ENCODE data around the gene ZSCAN20.
A peak's percentile ranks its signal among the peaks of the same experiment; 100 is the strongest.

ZSCAN20 gene

DNA sequence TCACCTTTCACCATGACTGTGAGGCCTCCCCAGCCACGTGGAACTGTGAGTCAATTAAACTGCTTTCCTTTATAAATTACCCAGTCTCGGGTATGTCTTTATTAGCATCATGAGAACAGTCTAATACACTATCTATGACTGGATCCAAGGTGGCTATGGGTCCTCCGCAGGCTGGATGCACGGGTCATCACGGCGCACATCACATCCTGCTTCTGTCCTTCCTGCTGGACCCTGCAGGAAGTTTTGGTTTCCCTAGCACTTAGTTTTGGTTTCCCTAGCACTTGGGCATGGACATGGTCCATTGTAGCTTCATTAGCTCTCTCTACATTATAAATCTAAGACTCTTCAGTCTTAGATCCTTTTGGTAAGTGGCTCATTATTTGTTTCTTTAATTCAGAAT, 27.3 kb upstream of the ZSCAN20 start:
- no peak for DNase-seq

DNA sequence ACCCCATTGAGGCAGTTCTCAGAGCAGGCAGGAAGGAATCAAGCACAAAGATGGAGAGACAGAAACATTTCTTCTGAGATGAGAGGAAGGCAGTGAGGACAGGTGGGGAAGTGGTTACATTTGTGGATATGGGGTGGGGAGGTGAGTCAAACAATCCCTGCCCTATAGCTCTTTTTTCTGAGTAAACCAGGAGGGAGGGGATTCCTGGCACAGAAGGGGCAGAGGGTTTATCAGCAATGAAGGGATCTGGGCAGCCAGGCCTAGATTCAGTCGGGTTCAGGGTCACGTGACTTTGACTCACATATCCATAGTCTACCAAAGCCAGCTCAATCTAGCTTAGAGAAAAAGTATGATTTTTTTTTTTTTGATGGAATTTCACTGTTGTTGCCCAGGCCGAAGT, 25.9 kb upstream of the ZSCAN20 start:
- no peak for DNase-seq

- peak; percentile 35 for DNase-seq
Observed at GRCh38 chr1:33454646-33455282, 17.7 kb upstream of the ZSCAN20 start.

DNA sequence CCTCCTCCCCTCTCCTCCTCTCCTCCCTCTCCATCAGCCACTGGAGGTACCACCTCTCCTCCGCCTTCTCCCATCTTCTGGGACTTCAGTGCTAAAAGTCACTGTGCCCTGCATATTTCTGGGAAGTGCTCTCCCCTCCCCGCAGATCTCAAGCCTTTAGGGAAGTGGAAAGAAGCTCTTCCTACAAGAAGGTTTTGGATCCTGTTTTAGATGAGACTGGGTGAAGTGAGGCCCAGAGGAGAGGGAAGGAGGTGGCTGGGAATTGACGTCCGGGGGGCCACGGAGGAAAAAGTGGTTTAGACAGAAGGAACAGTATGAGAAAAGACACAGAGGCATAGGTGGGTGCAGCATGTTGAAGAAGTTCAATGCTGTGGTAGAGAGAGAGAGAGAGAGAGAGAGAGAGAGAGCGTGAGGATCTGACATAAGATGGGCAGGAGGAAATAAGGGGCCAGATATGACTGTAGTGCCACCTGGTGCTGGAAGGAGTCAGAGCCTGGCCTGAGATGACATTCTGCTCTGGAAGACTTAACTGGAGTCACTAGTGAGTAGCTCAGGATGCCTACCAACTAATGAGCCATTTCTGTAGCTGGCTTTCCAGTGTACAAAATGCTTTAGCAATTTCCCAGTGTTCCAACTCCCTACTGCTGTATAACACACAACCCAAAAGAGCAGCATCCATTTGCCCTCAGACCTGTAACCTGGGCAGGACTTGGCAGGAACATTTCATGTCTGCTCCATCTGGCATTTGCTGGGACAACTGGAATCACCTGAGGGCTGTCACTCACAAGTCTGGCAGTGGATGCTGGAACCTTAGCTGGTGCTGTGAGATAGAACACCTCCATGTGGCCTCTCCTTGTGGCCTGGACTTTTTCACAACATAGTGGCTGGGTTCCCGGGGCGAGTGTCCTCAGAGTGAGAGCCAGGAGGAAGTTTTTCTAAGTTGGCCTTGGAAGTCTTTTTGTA, 16.6 kb upstream of the ZSCAN20 start:
- peak; percentile 54 for DNase-seq

DNA sequence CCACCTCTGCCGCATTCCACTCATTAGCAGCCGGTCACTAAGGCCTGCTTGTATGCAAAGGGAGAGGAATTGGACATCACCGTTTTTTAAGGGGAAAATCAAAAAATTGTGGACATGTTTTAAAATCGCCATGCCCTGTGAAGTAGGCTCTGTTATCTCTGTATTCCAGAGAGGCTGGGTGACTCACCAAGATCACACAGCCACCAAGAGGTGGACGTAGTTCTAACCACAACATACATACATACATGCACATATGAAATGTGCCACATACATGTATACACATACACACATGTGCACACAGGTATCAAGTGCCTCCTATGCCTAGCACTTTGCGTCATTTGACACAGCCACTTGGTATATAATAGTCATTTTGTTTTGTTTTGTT, 16.0 kb upstream of the ZSCAN20 start:
- DNase-seq: no peak

DNA sequence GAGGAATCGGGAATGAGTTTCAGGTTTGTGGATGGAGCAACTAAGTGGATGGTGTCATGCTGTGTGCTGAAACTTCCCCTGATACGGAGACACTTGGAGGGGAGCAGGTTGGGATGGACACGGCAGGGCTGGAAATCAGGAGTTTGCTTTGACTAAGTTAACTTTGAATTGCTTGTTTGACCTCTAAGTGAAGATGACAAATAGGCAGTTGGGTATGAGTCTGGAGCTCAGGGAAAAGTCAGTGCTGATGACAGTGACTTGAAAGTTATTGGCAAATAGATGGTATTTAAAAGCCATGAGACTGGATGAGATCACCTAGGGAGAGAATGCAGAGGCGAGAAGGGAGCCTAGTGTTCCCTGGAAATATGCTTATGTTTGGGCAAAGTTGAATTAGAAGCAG, 12.8 kb upstream of the ZSCAN20 start:
- no peak for DNase-seq

DNA sequence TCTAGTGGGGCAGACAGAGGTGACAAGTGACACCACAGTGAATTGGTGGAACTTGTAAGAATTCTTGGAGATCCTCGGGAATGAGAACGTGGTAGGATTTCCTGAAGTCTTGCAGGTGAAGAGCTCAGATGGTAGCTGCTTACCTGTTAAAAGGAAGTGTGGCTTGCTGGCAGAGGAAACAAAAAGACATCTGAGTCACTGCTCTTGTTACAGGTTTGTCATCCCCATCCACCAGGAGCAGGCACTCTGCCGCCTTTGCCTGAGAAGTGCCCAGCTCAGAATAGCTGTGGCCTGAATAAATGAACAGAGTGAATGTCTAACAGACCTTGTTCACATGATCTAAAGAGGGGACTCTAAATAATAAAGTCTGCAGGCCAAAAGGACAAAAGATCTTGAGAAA, 12.3 kb upstream of the ZSCAN20 start:
- no peak for DNase-seq

DNA sequence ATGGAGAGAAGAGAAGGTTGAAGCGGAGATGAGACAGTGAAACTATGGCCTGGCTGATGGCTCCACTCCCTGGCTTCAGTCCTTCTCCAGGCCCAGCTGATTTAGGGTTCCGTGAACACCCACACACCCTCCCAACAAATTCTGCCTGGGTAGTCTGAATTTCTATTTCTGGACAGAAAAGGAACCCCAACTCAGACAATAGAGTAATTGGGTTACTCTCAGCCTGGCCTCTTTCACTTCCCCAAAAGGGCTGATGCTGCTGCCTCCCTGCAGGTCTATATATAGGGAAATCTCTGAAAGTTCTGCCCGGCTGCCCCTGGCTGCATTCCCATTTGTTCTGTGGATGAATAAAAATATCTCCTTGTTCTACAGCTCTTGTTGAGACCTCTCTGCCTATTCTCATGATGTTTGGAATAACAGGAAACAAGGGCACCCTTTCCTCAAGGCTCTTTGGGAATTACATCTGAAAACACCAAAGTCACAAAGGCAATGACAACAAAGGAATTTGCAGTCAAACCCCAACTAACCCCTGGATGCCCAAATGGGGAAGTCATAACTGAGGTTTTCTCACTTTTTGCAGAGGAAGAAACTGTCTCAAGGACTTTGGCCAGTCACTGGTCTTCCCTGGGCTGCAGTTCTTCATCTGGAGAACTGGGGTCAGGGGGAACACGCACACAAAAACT, 11.4 kb upstream of the ZSCAN20 start:
- no peak for DNase-seq

- no peak for DNase-seq
Observed at GRCh38 chr1:33462405-33463164, 9.9 kb upstream of the ZSCAN20 start.

DNA sequence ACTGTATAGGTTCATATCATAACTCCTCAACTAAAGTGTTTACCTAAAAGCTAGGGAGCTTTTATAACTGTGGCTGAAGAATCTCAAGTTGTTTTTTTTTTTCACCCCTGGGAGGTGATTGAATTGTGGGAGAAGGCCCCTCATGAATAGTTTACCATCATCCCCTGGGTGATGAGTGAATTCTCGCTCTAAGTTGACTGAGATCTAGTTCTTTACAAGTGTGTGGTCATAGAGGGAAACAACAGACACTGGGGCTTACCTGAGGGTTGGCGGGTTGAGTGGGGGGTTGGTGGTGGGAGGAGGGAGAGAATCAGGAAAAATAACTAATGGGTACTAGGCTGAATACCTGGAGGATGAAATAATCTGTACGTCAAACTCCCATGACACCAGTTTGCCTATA, 7.9 kb upstream of the ZSCAN20 start:
- no peak for DNase-seq

GRCh38 chr1:33465316-33465715, 7.1 kb upstream of the ZSCAN20 start:
- no peak for DNase-seq

DNA sequence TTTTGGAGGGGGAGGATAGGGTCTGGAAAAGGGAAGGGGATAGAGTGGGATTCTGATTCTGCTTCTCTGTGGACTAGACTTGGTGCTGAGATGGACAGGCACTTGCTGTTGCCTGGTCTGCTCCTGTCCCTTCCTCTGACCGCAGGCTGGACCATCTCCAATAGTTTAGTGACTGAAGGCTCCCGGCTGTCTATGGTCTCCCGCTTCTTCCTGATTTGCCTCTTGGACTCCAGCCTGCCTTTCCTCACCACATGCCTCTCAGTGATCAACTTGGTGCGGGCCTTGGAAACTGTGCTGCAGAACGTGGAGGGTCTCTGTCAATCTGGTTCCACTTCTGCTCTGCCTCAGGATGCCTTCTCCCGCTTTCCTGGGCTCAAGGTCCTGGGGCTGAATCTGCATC, 6.3 kb upstream of the ZSCAN20 start:
- no peak for DNase-seq

- DNase-seq: no peak
Observed at GRCh38 chr1:33468011-33468410, 4.4 kb upstream of the ZSCAN20 start.

GRCh38 chr1:33468531-33468930, 3.9 kb upstream of the ZSCAN20 start:
- DNase-seq: no peak

DNA sequence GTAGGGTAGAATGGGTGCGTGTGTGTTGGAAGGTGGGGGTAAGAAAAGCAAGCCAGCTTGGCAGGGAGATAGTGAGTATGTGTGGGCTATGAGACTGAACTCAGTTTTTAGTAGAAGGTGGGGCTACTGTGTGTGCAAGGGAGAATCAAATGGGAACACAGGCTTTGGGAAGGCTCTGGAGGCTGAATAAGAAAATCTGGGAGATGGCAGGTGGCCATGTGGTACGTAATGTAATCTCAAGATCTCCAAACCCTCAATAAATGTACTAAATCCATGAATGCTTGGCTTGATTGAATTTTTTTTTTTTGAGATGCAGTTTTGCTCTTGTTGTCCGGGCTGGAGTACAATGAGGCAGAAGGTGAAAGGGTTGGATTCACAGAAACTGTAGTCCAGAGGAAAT, 3.5 kb upstream of the ZSCAN20 start:
- no peak for DNase-seq

- DNase-seq: no peak
Observed at GRCh38 chr1:33469691-33470090, 2.8 kb upstream of the ZSCAN20 start.

GRCh38 chr1:33470495-33471012, 1.9 kb upstream of the ZSCAN20 start:
- DNase-seq: peak; percentile 74

GRCh38 chr1:33471416-33471815, 1.0 kb upstream of the ZSCAN20 start:
- DNase-seq: no peak

- no peak for DNase-seq
Observed at GRCh38 chr1:33473900-33474299, 1.5 kb downstream of the ZSCAN20 start.

DNA sequence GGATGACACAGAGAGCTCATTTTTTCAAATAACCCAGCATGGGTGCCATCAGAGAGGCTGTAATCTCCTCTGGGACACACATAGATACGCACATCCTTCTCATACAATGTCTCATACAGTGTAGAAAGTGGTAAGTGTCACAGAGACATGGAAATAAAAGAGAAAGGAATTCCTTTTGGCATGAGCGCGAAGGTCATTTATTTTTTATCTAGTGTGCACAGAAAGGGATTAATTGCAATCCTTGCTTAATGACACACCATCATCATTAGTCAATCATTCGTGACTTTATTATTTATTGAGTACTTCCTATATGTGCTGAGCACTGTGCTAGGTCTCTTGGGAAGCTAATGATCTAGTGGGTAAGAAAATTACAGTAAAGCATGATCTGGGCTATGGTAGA, 5.0 kb downstream of the ZSCAN20 start:
- no peak for DNase-seq

GRCh38 chr1:33482412-33482811, 10.0 kb downstream of the ZSCAN20 start:
- no peak for DNase-seq

DNA sequence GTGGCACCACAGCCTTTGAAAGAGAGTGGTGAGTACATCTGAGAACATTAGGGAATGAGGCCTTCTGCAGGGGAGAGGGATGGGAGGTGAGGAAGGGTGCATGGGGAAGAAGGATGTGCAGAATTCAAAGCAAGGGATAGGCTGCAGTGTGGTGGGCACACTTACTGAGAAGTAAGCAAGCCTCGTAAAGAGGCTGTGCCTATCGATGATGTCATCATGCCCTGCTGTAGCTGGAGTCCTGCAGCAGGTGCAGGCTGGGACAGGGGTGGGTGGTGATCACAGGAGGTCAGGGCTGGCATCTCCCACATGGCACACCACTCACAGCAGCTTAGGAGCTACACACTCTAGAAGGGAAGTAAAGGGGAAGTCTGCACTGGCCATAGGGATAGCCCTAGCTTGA, 16.2 kb downstream of the ZSCAN20 start:
- DNase-seq: no peak

GRCh38 chr1:33494929-33495328, 22.5 kb downstream of the ZSCAN20 start:
- DNase-seq: no peak

Data from NCI-H2171 (cell line).